Measurements from ENCODE around the gene DLG5. TPM values are rescaled to one million over a fixed set of nuclear protein-coding genes. Genes with fewer than 3 reads are reported as not detected.

The DLG5 gene
- total and polyA plus RNA-seq, 10 of the 15 experiments (the other 5 are each of a cell fraction or from before 2014, with no cell fraction given), result 0.18 to 6.6 (median 2.7) TPM

DNA sequence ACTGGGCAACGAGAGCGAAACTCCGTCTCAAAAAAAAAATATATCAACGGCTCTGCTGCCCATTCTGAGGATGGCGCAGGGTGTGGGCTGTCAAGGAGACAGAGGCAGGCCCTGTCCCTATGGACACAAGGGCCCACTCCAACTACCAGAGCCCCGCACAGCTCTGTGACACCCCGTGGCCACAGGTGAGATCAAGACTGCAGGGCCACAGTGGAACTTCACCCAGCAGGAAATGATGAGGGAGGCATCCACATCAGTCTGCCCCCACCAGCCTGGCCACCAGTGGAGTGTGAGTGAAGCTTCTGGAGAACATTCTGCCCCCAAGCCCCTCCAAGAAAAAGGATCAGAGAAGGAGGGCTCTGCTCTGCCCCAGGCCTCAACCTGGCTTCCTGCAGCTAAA is 136.7 kb downstream of the DLG5 start (continued):
- TF ChIP-seq, protein P1, sequence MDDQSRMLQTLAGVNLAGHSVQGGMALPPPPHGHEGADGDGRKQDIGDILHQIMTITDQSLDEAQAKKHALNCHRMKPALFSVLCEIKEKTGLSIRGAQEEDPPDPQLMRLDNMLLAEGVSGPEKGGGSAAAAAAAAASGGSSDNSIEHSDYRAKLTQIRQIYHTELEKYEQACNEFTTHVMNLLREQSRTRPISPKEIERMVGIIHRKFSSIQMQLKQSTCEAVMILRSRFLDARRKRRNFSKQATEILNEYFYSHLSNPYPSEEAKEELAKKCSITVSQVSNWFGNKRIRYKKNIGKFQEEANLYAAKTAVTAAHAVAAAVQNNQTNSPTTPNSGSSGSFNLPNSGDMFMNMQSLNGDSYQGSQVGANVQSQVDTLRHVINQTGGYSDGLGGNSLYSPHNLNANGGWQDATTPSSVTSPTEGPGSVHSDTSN (IDR thresholded peaks at IDR 0.05; ENCODE audit: insufficient replicate concordance, low read depth, low read length), result no peak
- TF ChIP-seq HDAC2 (IDR thresholded peaks at IDR 0.05) (no peak), IRF5 (IDR thresholded peaks at IDR 0.05; ENCODE audit: borderline replicate concordance) (no peak)

GRCh38 chr10:77789016-77789415 is 137.5 kb downstream of the DLG5 start:
- in situ Hi-C loops (cut with MboI), result no loop called here
- TF ChIP-seq SMC3 (IDR thresholded peaks at IDR 0.05; ENCODE audit: borderline replicate concordance, low read length) (no peak), KAT2A (conservative IDR thresholded peaks at IDR 0.05; ENCODE audit: control insufficient read depth, low read depth, low read length) (no peak), NFIC (IDR thresholded peaks at IDR 0.05; ENCODE audit: low read depth, low read length) (no peak), ZNF274 (IDR thresholded peaks at IDR 0.05; ENCODE audit: insufficient read depth, insufficient read length) (no peak), POLR2A (IDR thresholded peaks at IDR 0.05; ENCODE audit: low read depth, low read length) (no peak), FOS (IDR thresholded peaks at IDR 0.05; ENCODE audit: borderline replicate concordance, extremely low read depth, insufficient read length) (no peak), IKZF1 (conservative IDR thresholded peaks at IDR 0.05) (no peak), CHD1 (IDR thresholded peaks at IDR 0.05; ENCODE audit: low read depth, low read length) (no peak), RUNX3 (IDR thresholded peaks at IDR 0.05; ENCODE audit: low read length) (no peak), NR2F1 (conservative IDR thresholded peaks at IDR 0.05) (no peak), NFXL1 (IDR thresholded peaks at IDR 0.05; ENCODE audit: borderline replicate concordance) (no peak), YY1 (IDR thresholded peaks at IDR 0.05; ENCODE audit: low read depth, low read length) (no peak), SMARCA5 (IDR thresholded peaks at IDR 0.05) (no peak)
- TF ChIP-seq, protein P2, sequence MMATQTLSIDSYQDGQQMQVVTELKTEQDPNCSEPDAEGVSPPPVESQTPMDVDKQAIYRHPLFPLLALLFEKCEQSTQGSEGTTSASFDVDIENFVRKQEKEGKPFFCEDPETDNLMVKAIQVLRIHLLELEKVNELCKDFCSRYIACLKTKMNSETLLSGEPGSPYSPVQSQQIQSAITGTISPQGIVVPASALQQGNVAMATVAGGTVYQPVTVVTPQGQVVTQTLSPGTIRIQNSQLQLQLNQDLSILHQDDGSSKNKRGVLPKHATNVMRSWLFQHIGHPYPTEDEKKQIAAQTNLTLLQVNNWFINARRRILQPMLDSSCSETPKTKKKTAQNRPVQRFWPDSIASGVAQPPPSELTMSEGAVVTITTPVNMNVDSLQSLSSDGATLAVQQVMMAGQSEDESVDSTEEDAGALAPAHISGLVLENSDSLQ (IDR thresholded peaks at IDR 0.05), result no peak
- TF ChIP-seq, protein P3, sequence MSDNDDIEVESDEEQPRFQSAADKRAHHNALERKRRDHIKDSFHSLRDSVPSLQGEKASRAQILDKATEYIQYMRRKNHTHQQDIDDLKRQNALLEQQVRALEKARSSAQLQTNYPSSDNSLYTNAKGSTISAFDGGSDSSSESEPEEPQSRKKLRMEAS (IDR thresholded peaks at IDR 0.05; ENCODE audit: low read depth, low read length), result no peak
- TF ChIP-seq, protein P4, sequence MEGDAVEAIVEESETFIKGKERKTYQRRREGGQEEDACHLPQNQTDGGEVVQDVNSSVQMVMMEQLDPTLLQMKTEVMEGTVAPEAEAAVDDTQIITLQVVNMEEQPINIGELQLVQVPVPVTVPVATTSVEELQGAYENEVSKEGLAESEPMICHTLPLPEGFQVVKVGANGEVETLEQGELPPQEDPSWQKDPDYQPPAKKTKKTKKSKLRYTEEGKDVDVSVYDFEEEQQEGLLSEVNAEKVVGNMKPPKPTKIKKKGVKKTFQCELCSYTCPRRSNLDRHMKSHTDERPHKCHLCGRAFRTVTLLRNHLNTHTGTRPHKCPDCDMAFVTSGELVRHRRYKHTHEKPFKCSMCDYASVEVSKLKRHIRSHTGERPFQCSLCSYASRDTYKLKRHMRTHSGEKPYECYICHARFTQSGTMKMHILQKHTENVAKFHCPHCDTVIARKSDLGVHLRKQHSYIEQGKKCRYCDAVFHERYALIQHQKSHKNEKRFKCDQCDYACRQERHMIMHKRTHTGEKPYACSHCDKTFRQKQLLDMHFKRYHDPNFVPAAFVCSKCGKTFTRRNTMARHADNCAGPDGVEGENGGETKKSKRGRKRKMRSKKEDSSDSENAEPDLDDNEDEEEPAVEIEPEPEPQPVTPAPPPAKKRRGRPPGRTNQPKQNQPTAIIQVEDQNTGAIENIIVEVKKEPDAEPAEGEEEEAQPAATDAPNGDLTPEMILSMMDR (IDR thresholded peaks at IDR 0.05 in 2 of 3, conservative IDR thresholded peaks at IDR 0.05 in 1 of 3; ENCODE audit: control insufficient read depth in 2 of 3, extremely low read depth in 1 of 3, insufficient read depth in 1 of 3, low read depth in 3 of 3, low read length in 3 of 3), result no peak

More at GRCh38 chr10:77789016-77789415, 137.5 kb downstream of the DLG5 start:
- Histone ChIP-seq H3K36me3 (ENCODE audit: control insufficient read depth in 2 of 2, insufficient read depth in 2 of 2, low read length in 1 of 2) (peaks cover 0 to 4% of the 10 kb centered on the region in 2 experiments; a peak in 2 of 4 replicates), H3K9me3 (replicated peaks; ENCODE audit: control insufficient read depth, insufficient read depth, low read length) (no peaks in the 10 kb centered on the region), H3K4me3 (no peak overlapping the region), H3K79me2 (ENCODE audit: control insufficient read depth, insufficient read depth, low read length) (no peaks in the 10 kb centered on the region), H3K4me1 (ENCODE audit: control insufficient read depth, insufficient read depth, low read length) (no peaks in the 10 kb centered on the region), H3K4me2 (ENCODE audit: control insufficient read depth, insufficient read depth) (no peak overlapping the region), H3K27ac (ENCODE audit: control insufficient read depth, insufficient read depth) (no peak overlapping the region), H3K9ac (ENCODE audit: control insufficient read depth, insufficient read depth, low read length) (no peak overlapping the region), H3K27me3 (replicated peaks in 1 of 2; ENCODE audit: control insufficient read depth in 2 of 2, insufficient read depth in 2 of 2, low read length in 1 of 2) (no peaks in the 10 kb centered on the region), H4K20me1 (ENCODE audit: control insufficient read depth, insufficient read depth) (no peaks in the 10 kb centered on the region), H2AFZ (ENCODE audit: control insufficient read depth, low read depth, low read length) (no peak overlapping the region)
- ChIA-PET POLR2A (no interaction called here), CTCF (interaction anchor here (1.1 kb wide), 1 partner anchor 72 kb away, joined by 3 read pairs; no protein-coding TSS in a partner anchor), RAD21 (ENCODE audit: unreplicated experiment) (no interaction called here), SMC1A (ENCODE audit: uncharacterized antibody, unreplicated experiment) (no interaction called here)
- no peak for ATAC-seq
- no peak for DNase-seq (ENCODE audit: low read depth, low spot score)
- intact Hi-C loops (cut with micrococcal nuclease; ENCODE audit: unreplicated experiment), result no loop called here
- no peak for FAIRE-seq
- BruUV-seq (replicated peaks), result no TSS peak
- WGBS (ENCODE audit: insufficient coverage, insufficient replicate concordance, low lambda C conversion rate, missing lambda C conversion rate), result 79% methylated on average over 5 of the region's 5 CpGs
